Loucy (cell line): ENCODE results near the gene PRMT2.

Experiments used
- H2AFZ ChIP-seq: fragments of 200-600 bp; sonication (generic); 2 replicates; pipeline ENCODE4 v1.6.0; 2016; ENCODE audit warnings: antibody characterized with exemption, mild to moderate bottlenecking, low read length, moderate library complexity
- H3F3A ChIP-seq: fragments of 200-600 bp; 2 replicates; pipeline ENCODE4 v1.6.0; 2016; ENCODE audit warnings: antibody characterized with exemption, low read depth, mild to moderate bottlenecking
- H3K27me3 ChIP-seq: fragments of 200-600 bp; sonication (generic); 2 replicates; pipeline ENCODE4 v1.6.1; 2014; ENCODE audit warnings: low read length, mild to moderate bottlenecking; ENCODE audit not compliant: insufficient read depth, poor library complexity, severe bottlenecking
- H3K36me3 ChIP-seq: fragments of 200-600 bp; sonication (generic); 2 replicates; pipeline ENCODE4 v1.6.1; 2016; ENCODE audit warnings: low read length; ENCODE audit not compliant: insufficient read depth
- H3K4me1 ChIP-seq: fragments of 200-600 bp; sonication (generic); 2 replicates; pipeline ENCODE4 v1.5.1; 2014; ENCODE audit warnings: low read length, mild to moderate bottlenecking; ENCODE audit not compliant: insufficient read depth, poor library complexity, severe bottlenecking
- H3K4me2 ChIP-seq: fragments of 200-600 bp; sonication (generic); 2 replicates; pipeline ENCODE4 v1.6.0; 2014; ENCODE audit warnings: antibody characterized with exemption, low read length, low read depth, mild to moderate bottlenecking; ENCODE audit not compliant: poor library complexity, severe bottlenecking
- H3K4me3 ChIP-seq: fragments of 200-600 bp; sonication (generic); 2 replicates; pipeline ENCODE4 v1.5.1; 2014; ENCODE audit warnings: low read length, mild to moderate bottlenecking, mixed read lengths; ENCODE audit not compliant: poor library complexity, severe bottlenecking
- H3K79me2 ChIP-seq: fragments of 200-600 bp; sonication (generic); 2 replicates; pipeline ENCODE4 v1.6.1; 2014; ENCODE audit warnings: low read length; ENCODE audit not compliant: insufficient read depth
- H3K9ac ChIP-seq: fragments of 200-600 bp; sonication (generic); 2 replicates; pipeline ENCODE4 v1.6.0; 2014; ENCODE audit warnings: mild to moderate bottlenecking, low read depth, low read length, moderate library complexity; ENCODE audit not compliant: poor library complexity, severe bottlenecking
- H3K9me2 ChIP-seq: fragments of 200-600 bp; sonication (generic); replicated peaks from 2 replicates; pipeline ENCODE4 v1.6.1; 2016; ENCODE audit warnings: low read depth, low read length, mixed read lengths
- H3K9me3 ChIP-seq: fragments of 200-600 bp; sonication (generic); 2 replicates; pipeline ENCODE4 v1.6.1; 2014; ENCODE audit warnings: mild to moderate bottlenecking, antibody characterized with exemption, low read length, low read depth; ENCODE audit not compliant: insufficient read depth
- H4K20me1 ChIP-seq: fragments of 200-600 bp; sonication (generic); 2 replicates; pipeline ENCODE4 v1.6.0; 2014; ENCODE audit warnings: antibody characterized with exemption, low read length, mild to moderate bottlenecking; ENCODE audit not compliant: insufficient read depth, poor library complexity, severe bottlenecking
- CTCF ChIP-seq: fragments of 200-600 bp; sonication (generic); conservative IDR thresholded peaks from 2 replicates; pipeline ENCODE4 v1.5.1; 2014; ENCODE audit warnings: mild to moderate bottlenecking, antibody characterized with exemption, low read length
- EZH2phosphoT487 ChIP-seq: fragments of 200-600 bp; IDR thresholded peaks from 2 replicates; pipeline ENCODE4 v1.6.1; 2018; ENCODE audit warnings: antibody characterized with exemption, mild to moderate bottlenecking, moderate library complexity, borderline replicate concordance

Gene PRMT2

GRCh38 chr21:46651121-46651520, 15.6 kb downstream of the PRMT2 start:
- Histone ChIP-seq H4K20me1 (no peaks in the 10 kb centered on the region), H3K79me2 (no peaks in the 10 kb centered on the region), H3K4me3 (no peak overlapping the region), H3F3A (no peaks in the 10 kb centered on the region), H3K36me3 (peaks cover 54% of the 10 kb centered on the region), H3K27me3 (no peaks in the 10 kb centered on the region), H3K9ac (no peak overlapping the region), H3K9me2 (no peaks in the 10 kb centered on the region), H2AFZ (no peak overlapping the region), H3K4me1 (no peaks in the 10 kb centered on the region), H3K9me3 (peaks cover 17% of the 10 kb centered on the region; the same call in 1 of the 2 replicates), H3K4me2 (no peak overlapping the region)
- TF ChIP-seq CTCF, result no peak
- TF ChIP-seq EZH2phosphoT487, result no peak

- Histone ChIP-seq H3K9me2 (no peaks in the 10 kb centered on the region), H3K4me3 (no peak overlapping the region), H4K20me1 (no peaks in the 10 kb centered on the region), H3K9ac (no peak overlapping the region), H2AFZ (no peak overlapping the region), H3K36me3 (peaks cover 37% of the 10 kb centered on the region), H3K4me2 (no peak overlapping the region), H3K79me2 (no peaks in the 10 kb centered on the region), H3K4me1 (peaks cover 3% of the 10 kb centered on the region), H3F3A (no peaks in the 10 kb centered on the region; the same call in 1 of the 2 replicates), H3K9me3 (peaks cover 19% of the 10 kb centered on the region; the same call in 1 of the 2 replicates), H3K27me3 (no peaks in the 10 kb centered on the region)
- TF ChIP-seq CTCF, result no peak
- no peak for TF ChIP-seq EZH2phosphoT487
These were observed 19.8 kb downstream of the PRMT2 start for GRCh38 chr21:46655230-46655629.

GRCh38 chr21:46656820-46657219, 21.3 kb downstream of the PRMT2 start:
- peaks cover 34% of the 10 kb centered on the region for H3K36me3 ChIP-seq

More at GRCh38 chr21:46656820-46657219, 21.3 kb downstream of the PRMT2 start:
- Histone ChIP-seq H4K20me1 (no peaks in the 10 kb centered on the region), H3K27me3 (no peaks in the 10 kb centered on the region), H3K79me2 (no peaks in the 10 kb centered on the region), H3K9me2 (no peaks in the 10 kb centered on the region), H3K4me2 (no peak overlapping the region), H3K9me3 (peaks cover 19% of the 10 kb centered on the region; the same call in 1 of the 2 replicates), H3F3A (no peaks in the 10 kb centered on the region; the same call in 1 of the 2 replicates), H3K9ac (no peak overlapping the region), H3K4me3 (no peak overlapping the region), H3K4me1 (peaks cover 10% of the 10 kb centered on the region), H2AFZ (no peak overlapping the region)
- TF ChIP-seq CTCF, result no peak
- no peak for TF ChIP-seq EZH2phosphoT487
